Stimulated activated CD4-positive, alpha-beta T cell treated with anti-CD3 and anti-CD28 coated beads, Interleukin-15, amount 100 ng/mL, for 48 hours (primary cell): Measurements from ENCODE around the gene APP.
A peak's percentile ranks its signal among the peaks of the same experiment; 100 is the strongest.
"Not testable (repeated sequence)": the region's sequence is repeated elsewhere in the genome, so short reads cannot be mapped to it uniquely, and the experiment has no call there.

ENCODE experiments used
- DNase-seq, 2 donors: peaks; one replicate each; pipeline ENCODE4 v3.0.0-alpha.2; 2020; ENCODE audit warnings: low read depth in 2 of 2

The APP gene

DNA sequence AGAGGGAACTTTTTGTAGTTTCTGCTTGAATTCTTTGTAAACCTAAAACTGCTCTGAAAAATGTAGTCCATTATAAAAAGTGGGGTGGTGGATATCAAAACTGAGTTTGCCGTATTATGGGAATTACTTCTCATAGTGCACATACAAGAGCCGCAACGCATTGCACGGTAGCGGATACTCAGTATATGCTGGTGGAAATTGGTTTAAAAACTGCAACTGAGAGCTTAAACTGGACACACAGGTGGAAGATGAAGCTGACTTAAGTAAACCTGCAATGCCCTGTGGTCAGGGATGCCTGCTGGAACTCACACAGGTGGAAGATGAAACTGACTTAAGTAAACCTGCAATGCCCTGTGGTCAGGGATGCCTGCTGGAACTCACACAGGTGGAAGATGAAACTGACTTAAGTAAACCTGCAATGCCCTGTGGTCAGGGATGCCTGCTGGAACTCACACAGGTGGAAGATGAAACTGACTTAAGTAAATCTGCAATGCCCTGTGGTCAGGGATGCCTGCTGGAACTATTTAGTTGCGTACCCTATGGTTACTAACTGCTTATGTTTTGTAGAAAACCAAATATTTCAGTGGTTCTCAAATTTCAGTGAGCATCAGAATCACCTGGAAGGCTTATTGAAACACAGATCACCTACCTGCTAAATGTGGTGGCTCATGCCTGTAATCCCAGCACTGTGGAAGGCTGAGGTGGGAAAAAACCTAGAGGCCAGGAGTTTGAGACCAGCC lies 147.8 kb downstream of the APP start:
- DNase-seq: not testable (repeated sequence)

DNA sequence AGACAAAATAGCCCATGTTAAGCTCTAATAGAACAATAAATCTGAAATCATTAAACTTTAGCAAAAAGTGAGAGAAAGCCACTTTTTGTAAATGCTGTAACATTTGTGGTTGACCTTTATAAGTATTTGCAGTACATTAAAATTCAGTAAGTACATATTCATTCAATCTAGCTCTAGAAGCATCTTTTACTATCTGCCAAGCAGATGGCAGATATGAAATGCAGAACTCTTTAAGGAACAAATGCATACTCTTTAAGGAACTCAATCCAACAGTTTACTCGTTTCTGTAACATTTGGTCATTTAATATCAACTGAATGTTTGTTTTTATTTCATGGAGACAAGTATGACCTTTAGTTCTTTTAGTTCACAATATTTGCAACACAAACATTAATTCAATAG lies 150.1 kb downstream of the APP start:
- no peak for DNase-seq

DNA sequence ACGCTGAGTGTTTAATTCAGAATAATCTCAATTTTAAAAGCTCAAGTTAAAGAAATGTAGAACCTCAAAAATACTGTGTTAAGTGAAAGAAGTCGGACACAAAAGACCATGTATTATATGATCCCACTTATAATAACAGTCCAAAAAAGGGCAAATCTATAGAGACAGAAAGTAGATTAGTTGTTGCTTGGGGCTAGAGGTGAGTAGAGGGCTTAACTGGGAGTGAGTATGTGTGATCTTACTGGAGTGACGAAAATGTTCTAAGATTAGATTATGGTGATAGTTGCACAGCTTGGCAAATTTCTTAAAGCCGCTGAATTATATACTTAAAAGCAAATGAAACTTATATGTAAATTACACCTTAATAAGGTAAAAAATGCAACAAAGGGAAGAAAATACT lies 150.5 kb downstream of the APP start:
- no peak for DNase-seq

DNA sequence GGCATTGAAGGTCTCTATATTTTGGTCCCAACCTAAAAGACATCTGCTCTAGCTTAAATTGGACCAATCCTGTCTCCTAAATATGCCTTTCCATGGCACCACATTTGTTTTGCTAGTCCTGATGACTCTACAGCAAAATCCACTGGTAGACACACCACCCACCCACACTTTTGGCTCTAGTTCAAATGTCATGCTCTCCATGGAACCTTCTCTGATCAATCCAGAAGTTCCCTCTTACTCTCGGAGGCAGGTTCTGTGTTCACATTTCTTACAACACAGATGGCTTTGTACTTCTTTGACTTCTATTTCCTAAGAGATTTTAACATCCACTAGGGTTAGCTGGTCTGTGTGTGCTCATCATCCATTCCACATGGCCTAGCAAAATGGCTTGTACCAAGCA lies 151.3 kb downstream of the APP start:
- no peak for DNase-seq

DNA sequence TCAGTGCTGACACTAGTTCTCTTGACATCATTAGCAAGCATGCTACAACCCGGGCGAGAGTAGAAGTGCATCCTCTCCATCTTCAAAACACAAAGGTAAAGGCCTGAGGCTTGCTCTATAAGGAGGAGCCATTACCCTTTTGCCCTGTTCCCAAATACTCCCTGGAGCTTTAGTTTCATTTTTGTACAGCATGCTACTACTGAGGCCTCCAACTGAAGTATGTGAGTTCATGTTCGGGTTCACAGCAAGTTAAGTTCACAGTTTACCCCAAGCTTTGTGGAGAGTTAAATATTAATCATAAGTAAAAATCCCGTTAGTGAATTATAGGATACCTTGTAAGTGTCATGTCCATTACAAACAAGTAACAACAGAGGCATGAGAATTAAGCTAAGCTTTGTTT lies 156.6 kb downstream of the APP start:
- no peak for DNase-seq

DNA sequence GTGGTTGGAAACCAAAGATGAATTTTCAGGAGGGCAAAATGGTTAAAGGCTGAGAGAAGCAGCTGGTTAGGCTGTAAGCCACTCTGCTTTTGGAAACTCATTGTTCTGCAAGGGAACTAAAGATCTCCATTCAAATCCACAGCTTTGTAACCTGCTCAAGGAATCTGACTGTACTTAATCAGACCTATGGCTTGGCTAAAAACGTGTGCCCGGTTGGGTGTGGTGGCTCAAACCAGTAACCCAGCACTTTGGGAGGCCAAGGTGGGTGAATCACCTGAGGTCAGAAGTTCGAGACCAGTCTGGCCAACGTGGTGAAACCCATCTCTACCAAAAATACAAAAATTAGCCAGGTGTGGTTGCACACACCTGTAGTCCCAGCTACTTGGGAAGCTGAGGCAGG lies 158.1 kb downstream of the APP start:
- DNase-seq: not testable (repeated sequence)

DNA sequence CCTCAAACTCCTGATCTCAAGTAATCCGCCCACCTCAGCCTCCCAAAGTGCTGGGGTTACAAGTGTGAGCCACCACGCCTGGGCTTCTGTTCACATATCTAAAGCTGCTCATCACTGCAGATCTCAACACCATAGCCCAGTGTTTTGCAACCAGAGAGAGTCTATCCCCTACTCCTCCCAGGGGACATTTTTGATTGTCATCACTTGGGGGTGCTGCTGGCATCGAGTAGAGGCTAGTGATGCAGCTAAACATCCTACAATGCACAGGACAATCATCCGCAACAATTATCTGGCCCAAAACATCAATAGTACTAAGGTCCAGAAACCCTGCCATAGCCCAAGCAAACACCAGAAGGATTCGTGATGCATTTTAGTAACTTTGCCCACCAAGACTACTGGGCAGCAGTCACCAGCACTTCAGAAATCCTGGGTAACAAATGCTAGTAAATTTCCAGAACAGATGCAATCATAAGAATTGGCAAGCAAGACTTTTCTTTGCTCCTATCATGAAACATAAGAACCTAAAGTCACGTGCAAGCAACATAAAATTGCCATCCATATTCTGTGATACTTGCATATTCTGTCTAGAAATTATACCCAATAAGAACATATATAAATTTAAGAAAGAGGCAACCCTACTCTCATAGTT lies 159.2 kb downstream of the APP start:
- DNase-seq: no peak

DNA sequence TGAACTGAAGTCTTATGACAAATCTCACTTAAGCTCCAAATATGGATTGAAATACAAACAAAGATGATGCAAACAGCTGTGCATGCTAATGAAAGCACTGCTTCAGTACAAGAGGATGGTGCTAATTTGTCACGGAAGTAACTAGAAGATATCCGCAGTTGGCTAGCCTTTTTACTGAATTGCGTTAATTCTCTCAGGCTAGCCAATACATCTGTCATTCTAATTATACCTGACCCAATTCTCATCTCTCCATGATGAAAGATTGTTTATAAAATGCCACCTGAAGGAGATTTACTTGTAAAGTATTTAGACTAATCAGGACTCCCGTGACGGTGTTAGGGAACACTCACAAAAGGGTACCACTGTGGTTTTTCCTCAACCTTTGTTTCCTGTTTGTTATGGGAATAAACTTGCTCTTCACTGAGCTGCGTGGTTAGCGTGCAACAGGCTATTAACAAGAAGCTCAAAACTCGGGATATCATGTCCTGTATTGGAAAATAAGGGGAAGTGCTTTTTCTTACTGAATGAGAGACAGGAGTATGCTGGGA lies 162.5 kb downstream of the APP start:
- DNase-seq: no peak

DNA sequence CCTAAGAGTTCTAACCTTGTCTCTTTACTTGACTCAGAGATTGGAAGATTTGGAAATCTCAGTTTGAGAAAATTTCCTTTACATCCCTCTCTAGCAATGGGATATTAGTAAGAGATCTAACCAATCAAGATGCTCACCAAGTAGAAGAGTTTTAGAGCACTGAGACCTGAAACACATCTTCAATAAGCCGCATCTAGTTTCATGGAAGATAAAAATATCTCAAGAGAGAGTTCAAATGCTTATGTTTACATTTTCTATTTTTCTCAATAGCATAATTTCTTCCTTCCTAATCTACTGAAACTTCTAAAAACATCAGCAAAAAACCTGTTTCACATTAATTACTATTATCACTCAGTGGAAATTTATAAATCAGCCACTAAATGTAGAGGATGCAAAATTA lies 165.1 kb downstream of the APP start:
- DNase-seq: no peak

DNA sequence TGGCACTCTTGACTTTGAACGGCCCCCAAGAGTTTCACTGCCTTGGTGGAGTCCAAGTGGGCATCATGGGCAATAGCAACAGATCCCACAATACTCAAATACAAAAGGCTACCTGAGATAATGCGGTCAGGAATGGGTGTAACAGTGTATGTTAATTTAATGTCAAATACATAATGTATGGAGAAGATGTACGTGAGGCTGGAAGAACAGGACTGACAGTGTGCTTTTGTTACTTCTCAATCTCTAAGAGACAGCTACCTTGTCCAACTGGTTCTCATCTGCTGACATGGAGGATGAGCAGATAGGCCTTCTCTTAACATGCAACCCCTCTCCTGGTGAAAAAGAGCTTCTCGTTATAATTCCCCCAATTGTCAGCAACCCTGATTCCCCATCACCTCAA lies 167.2 kb downstream of the APP start:
- DNase-seq: no peak

DNA sequence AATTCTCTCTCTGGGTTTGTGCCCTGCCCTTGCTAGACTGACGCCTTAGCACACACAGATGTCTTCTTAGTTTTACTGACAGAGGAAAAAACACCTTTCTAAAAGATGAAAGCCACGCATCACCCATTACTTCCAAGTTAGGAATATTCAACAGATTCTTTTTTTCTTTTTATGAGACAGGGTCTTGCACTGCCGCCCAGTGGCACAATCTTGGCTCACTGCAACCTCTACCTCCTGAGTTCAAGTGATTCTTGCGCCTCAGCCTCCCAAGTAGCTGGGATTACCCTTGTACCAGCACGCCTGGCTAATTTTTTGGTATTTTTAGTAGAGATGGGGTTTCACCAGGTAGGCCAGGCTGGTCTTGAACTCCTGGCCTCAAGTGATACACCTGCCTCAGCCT lies 169.2 kb downstream of the APP start:
- no peak for DNase-seq

DNA sequence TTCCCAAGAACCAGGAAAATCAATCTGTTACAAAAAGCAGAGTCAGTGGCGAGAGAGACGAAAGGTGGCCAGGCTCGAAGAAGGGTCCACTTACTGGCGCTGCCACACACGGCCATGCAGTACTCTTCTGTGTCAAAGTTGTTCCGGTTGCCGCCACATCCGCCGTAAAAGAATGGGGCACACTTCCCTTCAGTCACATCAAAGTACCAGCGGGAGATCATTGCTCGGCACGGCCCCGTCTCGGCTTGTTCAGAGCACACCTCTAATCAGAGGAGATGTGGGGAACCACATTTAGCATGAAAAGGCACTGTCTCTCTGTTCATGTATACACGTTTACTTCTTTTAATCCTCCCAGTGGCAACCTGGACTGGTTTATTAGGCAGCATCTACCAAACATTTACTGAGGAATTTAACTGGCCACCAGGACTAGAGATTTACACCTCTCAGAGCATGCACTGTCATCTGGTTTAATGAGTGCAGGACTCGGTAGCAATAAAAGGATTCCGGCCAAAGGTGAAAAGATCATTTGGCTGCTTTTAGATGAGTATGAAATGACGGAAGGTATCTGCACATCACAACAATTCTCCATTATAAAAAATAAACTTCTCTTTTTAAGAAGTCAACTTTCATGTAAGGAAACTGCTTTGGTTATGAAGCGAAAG lies 170.5 kb downstream of the APP start:
- DNase-seq: peak in 1 of 2 donors; percentile 6

DNA sequence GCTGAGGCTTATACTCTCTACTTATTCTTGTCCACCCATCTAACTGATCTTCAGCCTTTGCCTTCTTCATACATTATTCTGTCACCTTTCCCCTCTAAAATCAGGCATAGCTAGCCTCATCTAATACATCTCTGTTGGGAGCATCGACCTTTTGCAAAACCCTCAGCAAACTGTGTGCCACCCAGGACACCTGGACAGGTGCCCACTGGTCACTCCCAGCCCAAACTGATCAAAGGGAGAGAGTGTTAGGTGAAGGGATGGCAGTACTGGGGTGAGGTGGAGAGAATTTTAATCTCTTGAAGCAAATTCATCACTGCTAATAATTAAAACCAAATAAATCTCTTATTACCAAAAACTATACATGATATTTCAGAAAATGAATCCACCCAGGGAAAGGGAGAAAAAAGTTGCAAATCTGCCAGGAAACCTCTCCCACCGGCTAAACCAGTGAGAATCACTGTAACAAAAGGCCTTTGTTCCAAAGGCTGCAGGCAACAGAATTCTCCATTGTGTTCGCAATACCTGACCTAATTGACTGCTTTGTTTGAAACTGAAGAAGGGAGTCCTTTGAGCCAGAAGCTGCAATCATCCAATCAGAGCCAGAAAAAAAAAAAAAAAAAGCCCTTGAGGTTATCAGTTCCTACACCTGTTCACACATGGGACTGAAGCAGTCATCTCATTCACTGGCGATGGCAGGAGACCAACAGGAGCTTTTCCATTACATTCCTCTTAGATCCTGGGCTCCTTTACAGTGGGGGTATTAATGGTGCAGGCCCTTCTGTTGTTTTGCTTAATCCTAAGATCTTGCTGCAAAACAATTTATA lies 172.6 kb downstream of the APP start:
- no peak for DNase-seq

DNA sequence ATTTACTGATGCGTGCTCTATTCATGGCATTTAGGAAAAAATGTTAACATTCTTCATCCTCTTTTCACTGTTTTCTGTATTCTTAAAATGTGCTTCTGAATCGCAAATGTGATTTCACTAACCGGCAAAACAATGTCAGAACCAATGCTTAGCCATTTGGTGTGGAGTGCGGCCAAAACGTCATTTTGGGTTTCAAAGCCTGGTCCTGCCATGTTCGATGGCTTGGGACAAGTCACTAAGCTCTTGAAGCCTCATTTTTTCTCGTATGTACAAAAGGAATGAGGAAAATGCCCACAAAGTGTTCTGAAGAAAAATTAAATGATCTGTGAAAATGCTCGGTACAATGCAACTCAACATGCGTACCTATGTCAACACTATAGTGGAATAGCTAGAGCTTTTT lies 175.3 kb downstream of the APP start:
- DNase-seq: no peak

DNA sequence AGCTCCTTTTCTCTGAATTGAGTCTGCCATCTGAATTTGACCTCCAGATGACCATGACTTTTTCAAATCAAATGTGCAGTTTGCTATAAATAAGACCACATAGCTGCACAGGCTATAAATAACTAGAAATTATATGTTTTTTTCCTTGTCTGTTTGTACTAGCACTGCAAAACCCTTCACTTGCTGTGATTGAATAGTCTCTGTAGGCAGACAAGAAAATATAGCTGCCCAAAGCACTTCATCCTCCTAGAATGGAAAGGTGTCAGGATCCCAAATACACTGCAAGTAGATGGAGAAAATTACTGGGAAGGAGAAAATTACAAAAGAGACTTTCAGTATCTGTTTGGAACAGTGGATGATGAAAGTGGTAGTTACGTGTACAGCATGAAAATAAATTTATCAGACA lies 175.8 kb downstream of the APP start:
- DNase-seq: no peak

DNA sequence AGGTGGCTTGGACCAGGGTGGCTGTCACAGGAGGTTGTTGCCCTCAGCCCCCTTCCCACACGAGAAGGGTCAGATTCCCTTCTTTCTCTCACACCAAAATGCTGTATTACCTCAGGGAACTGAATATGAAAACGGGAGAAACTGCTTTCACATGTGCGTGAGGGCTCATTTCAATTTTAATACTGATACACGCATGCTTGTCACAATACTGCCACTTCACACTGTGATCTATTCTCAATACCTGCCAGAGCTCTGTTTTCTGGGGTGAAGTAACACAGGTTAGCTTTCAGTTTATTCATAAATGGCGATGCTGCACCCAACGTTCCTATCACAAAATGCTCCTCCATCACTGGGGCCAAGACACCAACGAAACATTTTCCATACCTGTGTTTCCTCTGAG lies 181.8 kb downstream of the APP start:
- no peak for DNase-seq

DNA sequence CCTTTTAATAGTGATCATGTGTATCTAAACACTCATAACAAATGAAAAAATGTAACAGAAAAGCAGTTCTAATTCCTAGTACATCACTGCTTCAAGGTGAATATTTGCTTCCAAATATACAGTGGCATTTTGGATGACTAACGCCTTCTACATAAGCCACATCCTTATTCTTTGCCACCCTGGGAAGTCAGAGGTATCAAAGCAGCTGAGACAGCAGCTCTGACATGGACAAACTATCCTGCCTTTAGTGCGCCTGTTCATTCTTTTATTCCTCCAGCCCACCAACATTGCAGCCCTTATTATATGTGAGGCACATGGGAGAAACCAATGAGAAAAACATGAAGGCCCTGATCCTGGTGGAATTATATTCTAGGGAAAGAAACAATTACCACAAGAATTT lies 183.0 kb downstream of the APP start:
- no peak for DNase-seq

DNA sequence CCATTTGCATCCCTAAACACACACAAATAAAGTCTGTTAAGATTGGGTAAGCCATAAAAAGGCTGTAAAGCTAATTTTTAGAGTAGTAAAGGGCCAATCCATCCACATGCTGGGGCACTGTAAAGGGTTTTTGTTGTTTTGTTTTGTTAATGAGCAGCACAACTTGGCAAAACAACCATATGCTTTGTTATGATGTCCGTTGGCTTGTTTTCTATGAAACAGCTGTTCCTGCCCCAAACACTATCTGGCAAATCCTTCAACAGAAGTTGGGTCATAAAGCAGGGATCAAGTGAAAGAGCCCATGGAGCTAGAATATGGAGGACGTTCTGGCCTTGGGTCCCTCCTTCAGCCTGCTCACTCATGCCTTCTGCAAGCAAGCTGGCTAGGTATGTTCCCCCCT lies 183.6 kb downstream of the APP start:
- no peak for DNase-seq

DNA sequence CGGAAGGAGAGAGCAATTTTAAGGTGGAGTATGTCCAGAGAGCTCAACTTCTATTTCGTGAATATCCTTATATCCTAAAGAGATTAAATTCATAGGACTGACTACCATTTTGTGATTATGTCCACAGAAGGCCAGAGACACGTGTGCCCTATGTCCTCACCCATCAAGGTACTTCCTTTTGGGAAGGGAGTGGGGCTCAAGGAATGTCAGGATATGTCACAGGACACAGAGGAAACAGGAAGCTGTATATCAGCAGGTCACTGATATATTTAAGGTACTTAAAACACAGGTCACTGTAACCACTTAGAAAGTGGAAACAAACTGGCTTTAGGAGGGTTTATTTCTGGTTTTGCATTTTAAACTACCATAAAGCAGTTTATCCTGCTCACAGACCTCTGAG lies 184.6 kb downstream of the APP start:
- DNase-seq: no peak

DNA sequence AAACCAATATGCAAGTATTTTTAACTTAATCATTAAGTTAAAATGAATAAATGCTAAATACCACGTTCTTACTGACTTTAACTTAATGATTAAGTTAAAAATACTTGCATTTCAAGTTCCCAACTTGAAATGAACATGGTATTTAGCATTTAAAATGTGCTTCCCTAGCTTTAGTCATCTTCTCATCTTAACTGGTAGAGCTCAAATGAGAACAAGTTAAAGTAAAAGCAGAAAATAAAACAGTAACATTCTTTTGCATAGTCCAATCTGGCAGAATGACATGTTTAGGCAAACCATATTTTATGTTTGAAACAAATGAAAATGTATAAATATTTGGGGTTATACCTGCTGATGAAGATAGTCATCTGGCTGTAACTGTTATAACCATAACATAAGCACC lies 186.0 kb downstream of the APP start:
- no peak for DNase-seq

DNA sequence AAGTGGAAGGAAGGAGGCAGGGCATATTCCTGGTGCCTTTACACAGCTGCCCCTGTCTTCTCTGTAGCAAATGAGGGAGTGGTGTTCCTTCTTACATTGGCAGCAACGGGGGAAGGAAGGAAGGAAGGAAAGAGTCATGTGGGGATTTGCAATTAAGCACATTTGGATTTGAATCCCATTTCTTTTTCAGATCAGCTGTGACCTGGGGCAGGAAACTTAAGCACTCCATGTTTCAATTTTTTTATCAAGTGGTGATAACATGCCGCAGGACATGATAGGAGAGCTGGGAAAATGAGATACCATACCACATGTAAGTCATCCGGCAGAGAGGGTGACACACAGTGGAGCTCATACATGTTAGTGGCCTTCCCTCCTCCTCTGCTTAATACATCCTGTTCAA lies 186.8 kb downstream of the APP start:
- no peak for DNase-seq

DNA sequence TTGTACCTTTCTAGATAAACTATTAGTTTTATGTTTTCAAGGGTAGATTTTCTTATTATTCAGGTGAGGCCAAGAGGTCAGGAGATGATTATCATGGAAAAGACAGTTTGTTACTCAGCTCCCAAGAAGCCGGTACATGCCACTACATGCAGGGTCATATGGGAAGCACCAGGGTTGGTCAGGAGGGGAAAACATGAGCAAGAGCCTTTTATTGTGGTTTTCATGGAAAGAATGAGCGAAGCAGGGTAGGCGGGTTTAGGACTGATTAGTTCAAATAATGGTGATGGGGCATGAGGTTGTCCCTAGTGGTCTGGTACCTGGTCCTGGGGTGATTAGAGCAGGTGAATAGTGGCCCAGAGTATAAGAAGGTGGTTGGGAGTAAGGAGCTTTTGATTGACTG lies 189.9 kb downstream of the APP start:
- no peak for DNase-seq
